Endodermal cell (in vitro differentiated cells): ENCODE results near the gene HSPG2. TPM values are rescaled to one million over a fixed set of nuclear protein-coding genes. Genes with fewer than 3 reads are reported as not detected.
"Not testable (repeated sequence)": the region's sequence is repeated elsewhere in the genome, so short reads cannot be mapped to it uniquely, and the experiment has no call there.

Experiments used
- DNase-seq: peaks from one replicate; pipeline ENCODE4 v3.0.0-alpha.2; 2017
- H3K27ac ChIP-seq: 2 replicates; pipeline ENCODE4 v1.5.1; 2013; ENCODE audit warnings: mild to moderate bottlenecking, low read depth, low read length, moderate library complexity
- H3K27me3 ChIP-seq: 2 replicates; pipeline ENCODE4 v1.6.1; 2013; ENCODE audit warnings: mild to moderate bottlenecking, low read length, moderate library complexity; ENCODE audit not compliant: insufficient read depth, control insufficient read depth, poor library complexity, severe bottlenecking
- H3K36me3 ChIP-seq: 2 replicates; pipeline ENCODE4 v1.7.0; 2013; ENCODE audit warnings: mild to moderate bottlenecking, low read length, moderate library complexity; ENCODE audit not compliant: control insufficient read depth, insufficient read depth
- H3K4me1 ChIP-seq: one replicate; pipeline ENCODE4 v1.7.0; 2013; ENCODE audit warnings: low read length; ENCODE audit not compliant: control insufficient read depth, insufficient read depth
- H3K4me3 ChIP-seq: 2 replicates; pipeline ENCODE4 v1.5.1; 2013; ENCODE audit warnings: mild to moderate bottlenecking, low read length, moderate library complexity
- H3K9ac ChIP-seq: 2 replicates; pipeline ENCODE4 v1.6.1; 2013; ENCODE audit warnings: mild to moderate bottlenecking, low read length, moderate library complexity; ENCODE audit not compliant: poor library complexity, severe bottlenecking; ENCODE audit errors: extremely low read depth
- H3K9me3 ChIP-seq: 2 replicates; pipeline ENCODE4 v1.6.1; 2013; ENCODE audit warnings: mild to moderate bottlenecking, low read length, moderate library complexity; ENCODE audit not compliant: control insufficient read depth
- H3K27ac Mint-ChIP-seq: 2 replicates; pipeline ENCODE4 v1.8.0; 2020; ENCODE audit warnings: mixed read lengths
- H3K27me3 Mint-ChIP-seq: 2 replicates; pipeline ENCODE4 v1.8.0; 2021; ENCODE audit warnings: mild to moderate bottlenecking, mixed read lengths; ENCODE audit not compliant: insufficient read depth
- H3K36me3 Mint-ChIP-seq: 2 replicates; pipeline ENCODE4 v1.8.0; 2020; ENCODE audit warnings: low read depth, mixed read lengths
- H3K4me1 Mint-ChIP-seq: 2 replicates; pipeline ENCODE4 v1.8.0; 2020; ENCODE audit warnings: mixed read lengths
- H3K4me3 Mint-ChIP-seq: 2 replicates; pipeline ENCODE4 v1.8.0; 2020; ENCODE audit warnings: mild to moderate bottlenecking, moderate library complexity, mixed read lengths
- H3K9me3 Mint-ChIP-seq: 2 replicates; pipeline ENCODE4 v1.8.0; 2020; ENCODE audit warnings: mild to moderate bottlenecking, mixed read lengths
- CTCF ChIP-seq: fragments of 200-600 bp; sonication (generic); conservative IDR thresholded peaks from 2 replicates; pipeline ENCODE4 v1.5.0; 2021; ENCODE audit warnings: antibody characterized with exemption, mild to moderate bottlenecking
- WGBS, 2 experiments: methylation state at CpG; one replicate each; pipeline versions ENCODE4 v1.1.5 to v1.1.7; 2013; ENCODE audit warnings: missing lambda C conversion rate in 2 of 2, mixed read lengths in 1 of 2; ENCODE audit not compliant: insufficient coverage in 1 of 2, insufficient read length in 1 of 2; 5-methylcytosine and 5-hydroxymethylcytosine counted together
- total RNA-seq, 2 donors: library from RNA; stranded (reverse); fragmentation: NEBNext Ultra II Directional in 1 of 2; extraction: Animal tissue kit (Norgen Biotek cat#: 25700) in 1 of 2; gene quantifications; 2 replicates in 1 of 2; 3 replicates in 1 of 2; pipeline ENCODE4 v1.2.1, GENCODE V29; 2021

HSPG2 gene
- total RNA-seq, 2 donors from 2014 or later, result 222 to 227 TPM

DNA sequence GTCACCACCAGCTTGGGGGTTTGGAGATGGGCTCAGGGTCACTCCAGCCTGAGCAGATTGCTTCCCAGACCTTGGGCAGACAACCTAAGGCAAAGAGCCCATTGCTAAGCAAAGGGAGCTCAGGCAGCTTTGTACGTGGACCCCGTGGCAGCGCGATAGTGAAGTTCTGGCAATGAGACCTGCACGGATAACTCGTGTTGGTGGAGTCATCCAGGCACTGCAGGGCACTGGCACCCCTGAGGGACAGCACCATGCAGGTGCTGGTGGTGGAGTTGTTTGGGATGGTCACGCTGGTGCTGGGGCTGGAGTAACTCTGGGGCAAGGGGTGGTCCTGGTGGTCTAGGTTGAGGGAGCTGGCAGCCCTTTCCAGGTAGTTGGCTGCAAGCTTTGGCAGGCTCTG, 13.6 kb upstream of the HSPG2 start:
- H3K27me3 ChIP-seq, result no peaks in the 10 kb centered on the region
- H3K27ac ChIP-seq, result no peak overlapping the region
- H3K27me3 Mint-ChIP-seq, result no peaks in the 10 kb centered on the region
- no peaks in the 10 kb centered on the region for H3K36me3 Mint-ChIP-seq
- no peak overlapping the region for H3K4me3 ChIP-seq
- H3K4me3 Mint-ChIP-seq, result no peak overlapping the region
- peaks cover 4% of the 10 kb centered on the region for H3K4me1 ChIP-seq
- H3K36me3 ChIP-seq, result no peaks in the 10 kb centered on the region
- H3K9ac ChIP-seq, result no peak overlapping the region
- no peak for TF ChIP-seq CTCF
- H3K4me1 Mint-ChIP-seq, result peaks cover 8% of the 10 kb centered on the region
- DNase-seq, result peak; percentile 38
- H3K27ac Mint-ChIP-seq, result no peak overlapping the region
- WGBS, 2 experiments, result 93 to 96% methylated on average over 3 to 7 of the region's 7 CpGs
- H3K9me3 Mint-ChIP-seq, result no peaks in the 10 kb centered on the region
- H3K9me3 ChIP-seq, result no peaks in the 10 kb centered on the region

- H3K36me3 ChIP-seq, result no peaks in the 10 kb centered on the region
- 76 to 85% methylated on average over 10 to 11 of the region's 11 CpGs for WGBS, 2 experiments
- Mint-ChIP-seq H3K27ac (no peak overlapping the region), H3K4me3 (no peak overlapping the region), H3K9me3 (no peaks in the 10 kb centered on the region), H3K4me1 (peaks cover 17% of the 10 kb centered on the region), H3K27me3 (no peaks in the 10 kb centered on the region), H3K36me3 (no peaks in the 10 kb centered on the region)
- H3K9me3 ChIP-seq, result no peaks in the 10 kb centered on the region
- no peaks in the 10 kb centered on the region for H3K27me3 ChIP-seq
- no peak overlapping the region for H3K4me3 ChIP-seq
- H3K9ac ChIP-seq, result no peak overlapping the region
- H3K27ac ChIP-seq, result no peak overlapping the region
- peak; percentile 56 for TF ChIP-seq CTCF
- H3K4me1 ChIP-seq, result peaks cover 6% of the 10 kb centered on the region
- peak; percentile 82 for DNase-seq
These were observed 9.9 kb upstream of the HSPG2 start for GRCh38 chr1:21946836-21947587.

DNA sequence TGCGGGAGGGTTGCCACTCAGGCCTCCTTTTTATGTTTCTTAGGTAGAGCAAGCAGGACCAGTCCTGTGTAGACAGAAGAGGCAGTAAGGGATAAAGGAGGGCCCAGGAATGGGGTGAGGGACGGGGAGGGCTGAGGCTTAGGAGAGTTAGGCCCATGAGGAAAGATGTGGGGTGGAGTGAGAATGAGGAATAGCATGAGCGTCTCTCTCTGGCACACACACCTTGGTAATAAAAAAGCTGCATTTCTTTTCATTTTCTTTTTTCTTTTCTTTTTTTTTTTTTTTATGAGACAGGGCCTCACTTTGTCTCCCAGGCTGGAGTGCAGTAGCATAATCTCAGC, 7.6 kb upstream of the HSPG2 start:
- H3K27me3 Mint-ChIP-seq, result no peaks in the 10 kb centered on the region
- no peaks in the 10 kb centered on the region for H3K9me3 ChIP-seq
- no peak overlapping the region for H3K4me3 Mint-ChIP-seq
- no peaks in the 10 kb centered on the region for H3K36me3 Mint-ChIP-seq
- peak overlapping the region; percentile 97 for H3K27ac Mint-ChIP-seq
- no peaks in the 10 kb centered on the region for H3K9me3 Mint-ChIP-seq
- DNase-seq, result no peak
- H3K4me1 ChIP-seq, result peaks cover 13% of the 10 kb centered on the region
- H3K27me3 ChIP-seq, result no peaks in the 10 kb centered on the region
- no peak overlapping the region for H3K4me3 ChIP-seq
- no peak overlapping the region for H3K9ac ChIP-seq
- H3K27ac ChIP-seq, result peak overlapping the region; percentile 67
- H3K4me1 Mint-ChIP-seq, result peaks cover 33% of the 10 kb centered on the region
- no peaks in the 10 kb centered on the region for H3K36me3 ChIP-seq
- whole genome bisulfite sequencing, 2 experiments, result 59% methylated on average over 3 of the region's 3 CpGs; no CpG with 5 or more reads in 1 of the 2 experiments
- TF ChIP-seq CTCF, result no peak

DNA sequence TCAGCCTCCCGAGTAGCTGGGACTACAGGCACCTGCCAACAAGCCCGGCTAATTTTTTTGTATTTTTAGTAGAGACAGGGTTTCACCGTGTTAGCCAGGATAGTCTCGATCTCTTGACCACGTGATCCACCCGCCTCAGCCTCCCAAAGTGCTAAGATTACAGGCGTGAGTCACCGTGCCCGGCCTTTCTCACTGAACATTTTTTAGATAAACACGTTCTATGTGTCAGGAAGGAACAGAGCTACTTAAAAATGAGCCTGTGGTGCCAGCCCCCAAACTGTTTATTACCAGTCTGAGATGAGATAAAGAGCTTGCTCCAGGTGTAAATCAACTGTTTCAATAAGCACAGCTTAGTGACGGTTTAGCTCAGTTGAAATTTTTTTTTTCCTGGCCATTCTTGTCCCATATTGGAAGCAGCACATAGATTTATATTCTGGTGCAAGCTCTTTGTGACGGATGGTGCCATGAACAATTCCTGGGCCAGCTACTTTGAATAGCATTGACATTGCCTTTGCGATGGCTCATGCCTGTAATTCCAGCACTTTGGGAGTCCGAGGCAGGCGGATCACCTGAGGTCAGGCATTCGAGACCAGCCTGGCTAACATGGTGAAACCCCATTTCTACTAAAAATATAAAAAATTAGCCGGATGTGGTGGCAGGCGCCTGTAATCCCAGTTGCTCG, 6.0 kb upstream of the HSPG2 start:
- not testable (repeated sequence) for H3K9me3 Mint-ChIP-seq, H3K27me3 ChIP-seq, H3K27me3 Mint-ChIP-seq, H3K4me3 Mint-ChIP-seq, H3K9ac ChIP-seq, DNase-seq, H3K27ac Mint-ChIP-seq, H3K4me3 ChIP-seq, H3K36me3 Mint-ChIP-seq, H3K9me3 ChIP-seq, H3K27ac ChIP-seq, H3K36me3 ChIP-seq
- peaks cover 46% of the 10 kb centered on the region for H3K4me1 Mint-ChIP-seq
- WGBS, 2 experiments, result 88 to 89% methylated on average over 19 of the region's 19 CpGs
- peaks cover 22% of the 10 kb centered on the region for H3K4me1 ChIP-seq
